PC-9 (cell line): ENCODE results near the gene ANKRD6. TPM values are rescaled to one million over a fixed set of nuclear protein-coding genes. Genes with fewer than 3 reads are reported as not detected.

Experiments used
- BruUV-seq: library from RNA; stranded (reverse); fragments of 400-500 nt; replicated peaks from 2 replicates; lab custom pipeline; 2021; lab: Mats Ljungman, UMichigan
- CTCF ChIA-PET: fragments of 300-600 bp; sonication (Branson Sonifier 250); formaldehyde crosslinking; loops from one replicate; lab custom pipeline; 2022; ENCODE audit warnings: antibody characterized with exemption; lab: Charles Lee
- POLR2A ChIA-PET: fragments of 300-600 bp; sonication (Branson Sonifier 250); formaldehyde crosslinking; loops from one replicate; lab custom pipeline; 2022; ENCODE audit warnings: antibody characterized with exemption; ENCODE audit not compliant: unreplicated experiment; lab: Charles Lee
- DNase-seq, 2 experiments: peaks; one replicate each; pipeline versions ENCODE4 v3.0.0 to v3.0.0-alpha.2; 2015 to 2022; ENCODE audit warnings: mixed read lengths in 1 of 2
- H2AFZ ChIP-seq: fragments of 200-600 bp; sonication (generic); 2 replicates; pipeline ENCODE4 v1.8.1; 2017; ENCODE audit warnings: antibody characterized with exemption
- H3F3A ChIP-seq: fragments of 200-600 bp; sonication (generic); 2 replicates; pipeline ENCODE4 v1.8.1; 2017; ENCODE audit warnings: antibody characterized with exemption, mild to moderate bottlenecking, low read depth; ENCODE audit not compliant: insufficient read depth
- H3K27ac ChIP-seq: fragments of 200-600 bp; sonication (generic); 2 replicates; pipeline ENCODE4 v1.6.1; 2016; ENCODE audit warnings: mixed run types
- H3K27me3 ChIP-seq: fragments of 200-600 bp; sonication (generic); 2 replicates; pipeline ENCODE4 v1.6.1; 2016; ENCODE audit warnings: low read depth, mixed run types; ENCODE audit not compliant: insufficient read depth
- H3K36me3 ChIP-seq: fragments of 200-600 bp; sonication (generic); 2 replicates; pipeline ENCODE4 v1.6.1; 2016; ENCODE audit warnings: low read depth, mixed run types
- H3K4me1 ChIP-seq: fragments of 200-600 bp; sonication (generic); replicated peaks from 2 replicates; pipeline ENCODE4 v1.6.1; 2016; ENCODE audit warnings: mixed run types; ENCODE audit not compliant: insufficient read depth
- H3K4me2 ChIP-seq: fragments of 200-600 bp; sonication (generic); 2 replicates; pipeline ENCODE4 v1.6.1; 2017; ENCODE audit warnings: mixed run types
- H3K4me3 ChIP-seq: fragments of 200-600 bp; sonication (generic); 2 replicates; pipeline ENCODE4 v1.6.1; 2016; ENCODE audit warnings: mixed run types
- H3K79me2 ChIP-seq: fragments of 200-600 bp; sonication (generic); 2 replicates; pipeline ENCODE4 v1.6.1; 2017; ENCODE audit warnings: low read depth, mixed run types
- H3K9me2 ChIP-seq: fragments of 200-600 bp; sonication (generic); 2 replicates; pipeline ENCODE4 v1.8.1; 2017; ENCODE audit warnings: mild to moderate bottlenecking; ENCODE audit not compliant: insufficient read depth
- H3K9me3 ChIP-seq: fragments of 200-600 bp; sonication (generic); 2 replicates; pipeline ENCODE4 v1.8.1; 2016; ENCODE audit warnings: low read depth; ENCODE audit not compliant: insufficient read depth
- H4K20me1 ChIP-seq: fragments of 200-600 bp; sonication (generic); 2 replicates; pipeline ENCODE4 v1.8.1; 2017; ENCODE audit not compliant: insufficient read depth
- CTCF ChIP-seq: fragments of 200-600 bp; sonication (generic); conservative IDR thresholded peaks from 2 replicates; pipeline ENCODE4 v1.6.1; 2017; ENCODE audit warnings: mixed run types, antibody characterized with exemption, mild to moderate bottlenecking, moderate library complexity
- EZH2 ChIP-seq: fragments of 200-600 bp; sonication (generic); IDR thresholded peaks from 2 replicates; pipeline ENCODE4 v1.8.0; 2017; ENCODE audit warnings: antibody characterized with exemption, low read depth
- intact Hi-C: fragments of 100-400 bp; cut with micrococcal nuclease; formaldehyde crosslinking; loops from one replicate; pipeline ENCODE4 v1.10.0; 2022; ENCODE audit not compliant: unreplicated experiment
- total RNA-seq: library from RNA; stranded (reverse); gene quantifications from 2 replicates; pipeline ENCODE4 v1.2.3, GENCODE V29; 2021

The ANKRD6 gene
- total RNA-seq, 1 experiment from 2014 or later = 1.8 TPM

- no peak overlapping the region for H3K27ac ChIP-seq
- no peaks in the 10 kb centered on the region for H3K4me1 ChIP-seq
- no peak overlapping the region for H2AFZ ChIP-seq
- H3K27me3 ChIP-seq = no peaks in the 10 kb centered on the region
- H3K9me2 ChIP-seq = no peaks in the 10 kb centered on the region
- no peaks in the 10 kb centered on the region for H3K9me3 ChIP-seq
- TF ChIP-seq CTCF (no peak), EZH2 (no peak)
- intact Hi-C loops = no loop called here
- H3K4me2 ChIP-seq = no peak overlapping the region
- H3F3A ChIP-seq = no peaks in the 10 kb centered on the region
- no peak for DNase-seq
- H3K79me2 ChIP-seq = no peaks in the 10 kb centered on the region
- POLR2A ChIA-PET = no interaction called here
- no TSS peak for BruUV-seq
- H3K36me3 ChIP-seq = no peaks in the 10 kb centered on the region
- CTCF ChIA-PET = no interaction called here
- H3K4me3 ChIP-seq = no peak overlapping the region
- H4K20me1 ChIP-seq = no peaks in the 10 kb centered on the region
Observed at GRCh38 chr6:89564752-89565427, 131.9 kb downstream of the ANKRD6 start.

GRCh38 chr6:89566008-89566800 is 133.3 kb downstream of the ANKRD6 start:
- POLR2A ChIA-PET = no interaction called here

More at GRCh38 chr6:89566008-89566800, 133.3 kb downstream of the ANKRD6 start:
- Histone ChIP-seq H3K9me2 (no peaks in the 10 kb centered on the region), H3K27ac (no peak overlapping the region), H3F3A (no peaks in the 10 kb centered on the region), H3K4me2 (no peak overlapping the region), H3K4me1 (no peaks in the 10 kb centered on the region), H3K79me2 (no peaks in the 10 kb centered on the region), H3K36me3 (no peaks in the 10 kb centered on the region), H3K9me3 (no peaks in the 10 kb centered on the region), H4K20me1 (no peaks in the 10 kb centered on the region), H3K27me3 (no peaks in the 10 kb centered on the region), H3K4me3 (no peak overlapping the region), H2AFZ (no peak overlapping the region)
- no peak for TF ChIP-seq CTCF
- no peak for TF ChIP-seq EZH2
- DNase-seq = no peak
- no TSS peak for BruUV-seq
- intact Hi-C loops = no loop called here
- CTCF ChIA-PET = no interaction called here
